Duodenal mucosa (tissue), 2 donors: Measurements from ENCODE around the gene MKNK2.
"Not testable (repeated sequence)": the region's sequence is repeated elsewhere in the genome, so short reads cannot be mapped to it uniquely, and the experiment has no call there.

Experiments
- H3K27ac ChIP-seq: one replicate; pipeline ENCODE4 v1.7.0; 2013; ENCODE audit warnings: low read depth, low read length
- H3K27me3 ChIP-seq, 2 donors: one replicate each; pipeline ENCODE4 v1.7.0; 2013; ENCODE audit warnings: low read length in 2 of 2, control low read depth in 1 of 2; ENCODE audit not compliant: insufficient read depth in 2 of 2, control insufficient read depth in 1 of 2
- H3K36me3 ChIP-seq, 2 donors: one replicate each; pipeline ENCODE4 v1.7.0; 2013; ENCODE audit warnings: low read length in 2 of 2, control low read depth in 1 of 2; ENCODE audit not compliant: insufficient read depth in 2 of 2, control insufficient read depth in 1 of 2
- H3K4me1 ChIP-seq, 2 donors: one replicate each; pipeline ENCODE4 v1.7.0; 2013; ENCODE audit warnings: low read length in 2 of 2, control low read depth in 1 of 2; ENCODE audit not compliant: insufficient read depth in 2 of 2, control insufficient read depth in 1 of 2
- H3K4me3 ChIP-seq, 2 donors: one replicate each; pipeline ENCODE4 v1.7.0; 2013; ENCODE audit warnings: low read length in 2 of 2, low read depth in 1 of 2
- H3K9ac ChIP-seq, 2 donors: one replicate each; pipeline ENCODE4 v1.7.0; 2013; ENCODE audit warnings: low read length in 2 of 2, low read depth in 1 of 2
- H3K9me3 ChIP-seq, 2 donors: one replicate each; pipeline ENCODE4 v1.7.0; 2013; ENCODE audit warnings: low read length in 2 of 2, control low read depth in 1 of 2; ENCODE audit not compliant: control insufficient read depth in 1 of 2

MKNK2 gene

GRCh38 chr19:1989513-1990229 is 61.4 kb downstream of the MKNK2 start:
- Histone ChIP-seq H3K27me3 (no peaks in the 10 kb centered on the region), H3K9me3 (no peaks in the 10 kb centered on the region), H3K27ac (no peak overlapping the region), H3K9ac (no peak overlapping the region), H3K4me1 (no peaks in the 10 kb centered on the region), H3K4me3 (no peak overlapping the region), H3K36me3 (peaks cover 24 to 65% of the 10 kb centered on the region in 2 donors)

DNA sequence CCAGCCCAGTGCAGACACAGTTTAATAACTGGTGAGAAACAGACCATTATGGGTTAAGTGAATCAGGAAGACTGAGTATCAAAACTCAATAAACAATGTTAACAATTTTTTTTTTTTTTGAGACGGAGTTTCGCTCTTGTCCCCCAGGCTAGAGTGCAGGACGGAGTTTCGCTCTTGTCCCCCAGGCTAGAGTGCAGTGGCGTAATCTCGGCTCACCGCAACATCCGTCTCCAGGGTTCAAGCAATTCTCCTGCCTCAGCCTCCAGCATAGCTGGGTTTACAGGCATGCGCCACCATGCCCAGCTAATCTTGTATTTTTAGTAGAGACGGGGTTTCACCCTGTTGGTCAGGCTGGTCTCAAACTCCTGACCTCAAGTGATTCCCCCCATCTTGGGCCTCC is 62.6 kb downstream of the MKNK2 start:
- not testable (repeated sequence) for H3K4me1 ChIP-seq, H3K9me3 ChIP-seq, H3K9ac ChIP-seq, H3K4me3 ChIP-seq, H3K27me3 ChIP-seq, H3K27ac ChIP-seq
- peaks cover 24 to 69% of the 10 kb centered on the region in 2 donors for H3K36me3 ChIP-seq
